Measurements from ENCODE around the gene RANGAP1. TPM values are rescaled to one million over a fixed set of nuclear protein-coding genes. Genes with fewer than 3 reads are reported as not detected.

Gene RANGAP1
- total RNA-seq, result 48.9 and 56.4 TPM in 2 replicates

- no peak for TF ChIP-seq CTCF (IDR thresholded peaks at IDR 0.05)
- Mint-ChIP-seq H3K9me3 (no peaks in the 10 kb centered on the region), H3K27me3 (no peaks in the 10 kb centered on the region), H3K4me1 (peaks cover 28% of the 10 kb centered on the region), H3K27ac (peak within 1 kb of the TSS; percentile 98), H3K4me3 (peak within 1 kb of the TSS; percentile 94), H3K36me3 (ENCODE audit: low read depth) (peaks cover 25% of the 10 kb centered on the region)
- peak; percentile 97 for ATAC-seq (ENCODE audit: low read depth)
- peak; percentile 93 for DNase-seq
- CTCF ChIA-PET, result interaction anchor here (1.0 to 1.8 kb wide), 3 partner anchors 15 to 96 kb away, joined by 3 to 14 read pairs (median 4); partner anchors contain the start of genes TEF and ZC3H7B
- POLR2A ChIA-PET, result interaction anchor here (0.6 to 4.6 kb wide), 22 partner anchors 11 to 1966 kb away, joined by 3 to 101 read pairs (median 4); partner anchors contain the start of genes DESI1, EP300, PHF5A and POLR3H
- intact Hi-C loops (cut with micrococcal nuclease), result loop anchor here (1.0 to 2.0 kb wide), 13 partner anchors 15 to 1765 kb away; partner anchors contain the start of genes ACO2, ATF4, DESI1 and L3MBTL2
These were observed at the start of gene RANGAP1 for GRCh38 chr22:41285820-41286638. TSS of gene RANGAP1 (minus strand) at chr22:41286187. CDS start at chr22:41281044, 5,143 bp downstream.

- ATAC-seq (ENCODE audit: low read depth) (no peak), DNase-seq (no peak)
- POLR2A ChIA-PET, result no interaction called here
- intact Hi-C loops (cut with micrococcal nuclease), result no loop called here
- H3K9me3 Mint-ChIP-seq, result no peaks in the 10 kb centered on the region
- CTCF ChIA-PET, result no interaction called here
- H3K27ac Mint-ChIP-seq, result no peak overlapping the region
- no peak for TF ChIP-seq CTCF (IDR thresholded peaks at IDR 0.05)
- peaks cover 61% of the 10 kb centered on the region for H3K36me3 Mint-ChIP-seq (ENCODE audit: low read depth)
- no peaks in the 10 kb centered on the region for H3K27me3 Mint-ChIP-seq
- H3K4me1 Mint-ChIP-seq, result no peaks in the 10 kb centered on the region
- H3K4me3 Mint-ChIP-seq, result no peak overlapping the region
These were observed 49.1 kb upstream of the RANGAP1 start for GRCh38 chr22:41334951-41335635.

- Mint-ChIP-seq H3K27me3 (no peaks in the 10 kb centered on the region), H3K9me3 (no peaks in the 10 kb centered on the region), H3K4me1 (no peaks in the 10 kb centered on the region), H3K4me3 (no peak overlapping the region), H3K36me3 (ENCODE audit: low read depth) (peaks cover 58% of the 10 kb centered on the region), H3K27ac (no peak overlapping the region)
- intact Hi-C loops (cut with micrococcal nuclease), result no loop called here
- CTCF ChIA-PET, result no interaction called here
- POLR2A ChIA-PET, result interaction anchor here (0.6 to 0.7 kb wide), 2 partner anchors 12 to 536 kb away, joined by 3 to 4 read pairs; no protein-coding TSS in a partner anchor
- DNase-seq (no peak), ATAC-seq (ENCODE audit: low read depth) (no peak)
- no peak for TF ChIP-seq CTCF (IDR thresholded peaks at IDR 0.05)
These were observed 48.2 kb upstream of the RANGAP1 start for GRCh38 chr22:41334215-41334614.

GRCh38 chr22:41333806-41334205, 47.8 kb upstream of the RANGAP1 start:
- Mint-ChIP-seq H3K4me1 (no peaks in the 10 kb centered on the region), H3K4me3 (no peak overlapping the region), H3K27me3 (no peaks in the 10 kb centered on the region), H3K36me3 (ENCODE audit: low read depth) (peaks cover 57% of the 10 kb centered on the region), H3K27ac (no peak overlapping the region), H3K9me3 (no peaks in the 10 kb centered on the region)
- no peak for TF ChIP-seq CTCF (IDR thresholded peaks at IDR 0.05)
- intact Hi-C loops (cut with micrococcal nuclease), result no loop called here
- no peak for ATAC-seq (ENCODE audit: low read depth)
- no peak for DNase-seq
- CTCF ChIA-PET, result no interaction called here
- POLR2A ChIA-PET, result interaction anchor here (0.6 to 0.7 kb wide), 2 partner anchors 13 to 537 kb away, joined by 3 to 4 read pairs; no protein-coding TSS in a partner anchor

Data from activated B cell treated with CpG ODN at 0.5 μM for 24 hours (primary cell).